Thyroid gland (tissue), 4 donors: ENCODE results near the gene MAP2K2. TPM values are rescaled to one million over a fixed set of nuclear protein-coding genes. Genes with fewer than 3 reads are reported as not detected.

ENCODE experiments used
- DNase-seq, 2 donors: peaks; one replicate each; pipeline ENCODE4 v3.0.0-alpha.2; 2019
- H3K27ac ChIP-seq, 3 donors: fragments of 200-600 bp; sonication (generic); 1 replicate in 2 of 3; 2 replicates in 1 of 3; pipeline ENCODE4 v1.5.1; 2016 to 2019; ENCODE audit warnings: mild to moderate bottlenecking in 1 of 3, moderate library complexity in 1 of 3
- H3K27me3 ChIP-seq: fragments of 200-600 bp; sonication (generic); one replicate; pipeline ENCODE4 v1.5.1; 2019
- H3K36me3 ChIP-seq, 2 donors: fragments of 200-600 bp; sonication (generic); one replicate each; pipeline ENCODE4 v1.5.1; 2016 to 2019
- H3K4me1 ChIP-seq, 2 donors: fragments of 200-600 bp; sonication (generic); one replicate each; pipeline ENCODE4 v1.5.1; 2017 to 2019
- H3K4me3 ChIP-seq, 3 donors: fragments of 200-600 bp; sonication (generic); replicated peaks in 1 of 3; 1 replicate in 2 of 3; 2 replicates in 1 of 3; pipeline ENCODE4 v1.5.1; 2016; ENCODE audit warnings: mild to moderate bottlenecking in 1 of 3
- H3K9me3 ChIP-seq: fragments of 200-600 bp; sonication (generic); one replicate; pipeline ENCODE4 v1.5.1; 2017
- CTCF ChIP-seq, 6 experiments: fragments of 200-600 bp in 3 of 6; fragments of 450-650 bp in 3 of 6; sonication (generic) in 3 of 6; IDR thresholded peaks; one replicate each; pipeline ENCODE4 v1.5.1; 2016 to 2019; ENCODE audit warnings: antibody characterized with exemption in 6 of 6, mild to moderate bottlenecking in 2 of 6, inconsistent platforms in 1 of 6, moderate library complexity in 1 of 6
- POLR2A ChIP-seq, 2 donors: fragments of 450-650 bp; IDR thresholded peaks; one replicate each; pipeline ENCODE4 v1.6.1; 2017; ENCODE audit warnings: antibody characterized with exemption in 2 of 2, mild to moderate bottlenecking in 2 of 2, moderate library complexity in 1 of 2
- WGBS, 2 donors: methylation state at CpG; one replicate each; pipeline ENCODE4 v1.1.5; 2017; 5-methylcytosine and 5-hydroxymethylcytosine counted together
- intact Hi-C: fragments of 100-400 bp; cut with DNase I; formaldehyde crosslinking; loops from one replicate; pipeline ENCODE4 v1.15.1; 2023
- total RNA-seq, 4 donors: library from RNA; depleted of rRNA; stranded (reverse); fragments of >200 nt; gene quantifications; one replicate each; pipeline ENCODE4 v1.2.3, GENCODE V29; 2016

MAP2K2 gene
- total RNA-seq, 4 donors from 2014 or later, result 59.4 to 95.3 (median 81.8) TPM

- DNase-seq, result no peak
These were observed 61.2 kb downstream of the MAP2K2 start for GRCh38 chr19:4062419-4063368.

DNA sequence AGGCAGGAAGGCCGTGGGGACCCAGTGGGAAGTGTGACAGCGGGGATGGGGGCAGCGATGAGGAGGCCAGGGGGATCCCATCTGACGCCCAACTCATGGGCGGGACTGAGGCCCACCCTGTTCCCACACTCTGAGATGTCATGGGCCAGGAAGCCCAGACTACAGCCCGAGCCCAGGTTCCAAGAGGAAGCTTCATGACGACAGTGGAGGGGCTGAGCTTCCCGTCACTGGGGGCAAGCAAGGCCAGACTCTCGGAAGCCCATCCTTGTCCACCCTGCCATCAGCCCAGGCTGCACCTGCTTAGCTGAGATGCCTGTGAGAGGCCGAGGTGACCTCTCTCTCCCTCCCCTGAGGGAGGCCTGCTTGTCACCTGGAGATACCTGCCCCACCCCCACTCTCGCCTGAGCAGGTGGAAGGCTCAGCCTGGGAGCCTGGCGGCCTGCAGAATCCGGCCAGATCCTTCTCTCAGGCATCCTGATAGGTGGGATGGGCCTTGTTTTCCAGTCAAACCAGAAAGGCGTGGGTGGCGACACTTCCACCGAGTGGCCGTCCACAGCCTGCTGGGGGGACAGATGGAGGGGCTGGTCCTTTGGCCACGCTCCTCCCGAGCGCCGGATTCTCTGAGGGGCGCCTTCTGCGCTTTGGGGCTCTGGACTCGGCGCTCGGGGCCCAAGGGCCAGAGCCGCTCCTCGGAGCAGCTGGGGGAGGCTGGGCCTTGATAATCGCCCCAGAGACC lies 62.1 kb downstream of the MAP2K2 start:
- Histone ChIP-seq H3K27me3 (no peaks in the 10 kb centered on the region), H3K27ac (peak overlapping the region; percentile 60 to 98 (median 89)), H3K4me3 (peak overlapping the region in 1 of 3 donors; percentile 29), H3K36me3 (no peaks in the 10 kb centered on the region), H3K9me3 (no peaks in the 10 kb centered on the region), H3K4me1 (peaks cover 54 to 64% of the 10 kb centered on the region in 2 donors)
- peak; percentile 65 to 74 for DNase-seq
- 59 to 67% methylated on average over 25 to 26 of the region's 29 CpGs for WGBS, 2 donors
- intact Hi-C loops, result no loop called here
- TF ChIP-seq POLR2A (IDR thresholded peaks at IDR 0.05) (no peak), CTCF (IDR thresholded peaks at IDR 0.05) (no peak)

More at GRCh38 chr19:4062419-4063368, 61.2 kb downstream of the MAP2K2 start:
- H3K27me3 ChIP-seq, result no peaks in the 10 kb centered on the region
- peak overlapping the region in 2 of 3 donors; percentile 98 for H3K27ac ChIP-seq
- no peak overlapping the region for H3K4me3 ChIP-seq
- TF ChIP-seq POLR2A (IDR thresholded peaks at IDR 0.05) (no peak), CTCF (IDR thresholded peaks at IDR 0.05) (no peak)
- 70 to 77% methylated on average over 9 to 11 of the region's 30 CpGs for WGBS, 2 donors
- H3K36me3 ChIP-seq, result no peaks in the 10 kb centered on the region
- no peaks in the 10 kb centered on the region for H3K9me3 ChIP-seq
- H3K4me1 ChIP-seq, result peaks cover 54 to 63% of the 10 kb centered on the region in 2 donors
- intact Hi-C loops, result no loop called here

DNA sequence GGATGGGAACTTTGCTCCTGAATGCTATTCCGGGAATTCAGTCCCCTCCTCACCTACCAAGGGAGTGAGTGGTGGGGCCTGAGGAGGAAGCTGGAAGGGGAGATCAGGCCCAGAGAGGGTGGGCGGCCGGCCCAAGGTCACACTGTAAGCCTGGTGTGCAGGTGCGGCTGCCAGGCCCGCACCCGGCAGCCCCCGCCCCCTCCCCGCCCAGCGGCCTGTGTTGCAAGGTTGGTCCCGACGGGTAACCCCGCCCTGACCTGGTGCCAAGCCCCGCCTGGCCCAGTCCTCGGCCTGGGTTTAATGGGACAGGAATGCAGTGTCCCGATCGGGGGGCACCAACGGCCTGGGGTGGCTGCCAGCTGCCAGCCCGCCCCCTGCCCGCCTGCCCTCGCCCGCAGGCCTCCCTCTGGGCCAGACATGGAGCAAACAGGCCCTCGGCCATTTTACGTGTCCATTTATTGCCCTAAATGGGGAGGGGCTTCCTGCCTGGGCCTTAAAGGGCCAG lies 62.7 kb downstream of the MAP2K2 start:
- peaks cover 54 to 64% of the 10 kb centered on the region in 2 donors for H3K4me1 ChIP-seq
- H3K27ac ChIP-seq, result peak overlapping the region; percentile 60 to 98 (median 89)
- no peak for TF ChIP-seq CTCF (IDR thresholded peaks at IDR 0.05)
- TF ChIP-seq POLR2A (IDR thresholded peaks at IDR 0.05), result peak in 1 of 2 donors; percentile 20
- DNase-seq, result peak; percentile 89 to 90
- H3K36me3 ChIP-seq, result no peaks in the 10 kb centered on the region
- intact Hi-C loops, result no loop called here
- no peaks in the 10 kb centered on the region for H3K9me3 ChIP-seq
- peak overlapping the region in 1 of 3 donors; percentile 29 for H3K4me3 ChIP-seq
- H3K27me3 ChIP-seq, result no peaks in the 10 kb centered on the region
- WGBS, 2 donors, result 8 to 25% methylated on average over 6 to 8 of the region's 23 CpGs

DNA sequence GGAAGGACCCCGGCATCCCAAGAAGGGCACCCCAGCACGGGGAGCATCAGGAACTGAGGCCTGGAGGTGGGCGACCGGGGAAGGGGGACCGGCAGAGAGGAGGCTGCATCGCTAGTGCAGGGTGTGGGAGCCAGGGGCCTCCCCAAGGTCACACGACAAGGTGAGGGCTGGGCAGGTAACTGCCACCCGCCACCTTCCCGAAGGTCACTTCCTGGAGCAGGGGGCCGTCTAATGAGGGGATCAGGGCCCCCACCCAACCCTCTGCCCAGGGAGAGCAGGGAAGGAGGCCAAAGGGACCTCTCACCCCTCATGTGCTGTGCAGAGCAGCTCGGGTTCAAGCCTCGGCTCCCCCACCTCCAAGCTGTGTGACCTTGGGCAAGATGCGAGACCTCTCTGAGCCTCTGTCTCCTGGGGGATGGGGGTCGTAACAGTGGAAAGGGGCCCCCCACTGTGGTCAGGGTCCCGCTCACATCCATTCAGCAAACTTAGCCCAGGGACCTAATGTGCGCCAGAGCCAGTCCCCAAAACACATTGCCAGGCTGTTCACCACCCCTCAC lies 63.2 kb downstream of the MAP2K2 start:
- no peaks in the 10 kb centered on the region for H3K36me3 ChIP-seq
- peak overlapping the region in 1 of 3 donors; percentile 29 for H3K4me3 ChIP-seq
- no peak for DNase-seq
- no peak for TF ChIP-seq POLR2A (IDR thresholded peaks at IDR 0.05)
- no peak for TF ChIP-seq CTCF (IDR thresholded peaks at IDR 0.05)
- H3K4me1 ChIP-seq, result peaks cover 54 to 64% of the 10 kb centered on the region in 2 donors
- H3K27me3 ChIP-seq, result no peaks in the 10 kb centered on the region
- intact Hi-C loops, result no loop called here
- 79 to 95% methylated on average over 11 to 15 of the region's 16 CpGs for WGBS, 2 donors
- no peaks in the 10 kb centered on the region for H3K9me3 ChIP-seq
- peak overlapping the region; percentile 60 to 98 (median 89) for H3K27ac ChIP-seq
